K562 (cell line): ENCODE data around the gene PPP1CA. TPM values are rescaled to one million over a fixed set of nuclear protein-coding genes. Genes with fewer than 3 reads are reported as not detected.

ENCODE experiments used
- ATAC-seq: fragments of 200-7000 bp; cut with Tn5 transposase; 3 replicates; pipeline ENCODE4 v1.9.1; 2020; ENCODE audit warnings: moderate library complexity
- BruUV-seq: library from RNA; stranded (reverse); fragments of 400-500 nt; replicated peaks from 2 replicates; lab custom pipeline; 2021; lab: Mats Ljungman, UMichigan
- CTCF ChIA-PET: fragments of 300-600 bp; formaldehyde crosslinking; extraction: SDS; loops from one replicate; lab custom pipeline; 2021; ENCODE audit warnings: low intra/inter-chr PET ratio; lab: Yijun Ruan, JAX
- POLR2A ChIA-PET: fragments of 300-600, 350-650 bp; sonication (Branson Sonifier 250); formaldehyde crosslinking; extraction: SDS; loops from one replicate; lab custom pipeline; 2021; ENCODE audit warnings: antibody characterized with exemption, inconsistent platforms; lab: Yijun Ruan, JAX
- DNase-seq, 4 experiments: peaks; one replicate each; pipeline versions ENCODE4 v3.0.0 to v3.0.0-alpha.2; 2011 to 2018; ENCODE audit warnings: low spot score in 3 of 4, mixed read lengths in 3 of 4; ENCODE audit errors: extremely low read depth in 1 of 4
- FAIRE-seq: peaks from 2 replicates; lab custom pipeline; 2011; peaks lifted over from hg19 to GRCh38; lab: Jason Lieb, UNC
- H2AFZ ChIP-seq: 2 replicates; pipeline ENCODE4 v1.6.0; 2011; ENCODE audit warnings: low read depth, low read length, control low read depth, inconsistent platforms
- H3K27ac ChIP-seq: fragments of 200-600 bp; 3 replicates; pipeline ENCODE4 v1.8.0; 2011; ENCODE audit warnings: low read depth, mild to moderate bottlenecking, control low read depth, inconsistent platforms, low read length, moderate library complexity, mixed read lengths; ENCODE audit errors: extremely low read depth
- H3K27me3 ChIP-seq, 2 experiments: fragments of 300-600 bp in 1 of 2; 2 replicates in 1 of 2; 3 replicates in 1 of 2; pipeline versions ENCODE4 v1.6.0 to v1.8.0; 2011; ENCODE audit warnings: inconsistent platforms in 2 of 2, low read length in 2 of 2, mild to moderate bottlenecking in 1 of 2, mixed read lengths in 1 of 2, moderate library complexity in 1 of 2; ENCODE audit not compliant: control insufficient read depth in 2 of 2, insufficient read depth in 2 of 2
- H3K36me3 ChIP-seq: fragments of 300-600 bp; 3 replicates; pipeline ENCODE4 v1.8.0; 2011; ENCODE audit warnings: mild to moderate bottlenecking, low read length, inconsistent platforms; ENCODE audit not compliant: control insufficient read depth, insufficient read depth
- H3K4me1 ChIP-seq, 2 experiments: fragments of 200-600 bp in 1 of 2; replicated peaks in 1 of 2; 2 replicates in 1 of 2; 3 replicates in 1 of 2; pipeline versions ENCODE4 v1.5.1 to v1.8.0; 2011; ENCODE audit warnings: inconsistent platforms in 2 of 2, low read length in 2 of 2, mild to moderate bottlenecking in 1 of 2, mixed read lengths in 1 of 2, moderate library complexity in 1 of 2; ENCODE audit not compliant: control insufficient read depth in 2 of 2, insufficient read depth in 2 of 2
- H3K4me2 ChIP-seq: 2 replicates; pipeline ENCODE4 v1.6.1; 2011; ENCODE audit warnings: low read length, control low read depth, inconsistent platforms, mixed read lengths; ENCODE audit not compliant: insufficient read depth
- H3K4me3 ChIP-seq: fragments of 200-600 bp; sonication (generic), shearing (Covaris generic); 2 replicates; pipeline ENCODE4 v1.5.1; 2016; ENCODE audit warnings: control low read depth, inconsistent platforms
- H3K79me2 ChIP-seq: fragments of 200-600 bp; 3 replicates; pipeline ENCODE4 v1.8.0; 2011; ENCODE audit warnings: low read length, inconsistent platforms; ENCODE audit not compliant: control insufficient read depth, insufficient read depth
- H3K9ac ChIP-seq, 2 experiments: 2 replicates each; pipeline versions ENCODE4 v1.6.0 to v1.6.1; 2011; ENCODE audit warnings: low read depth in 2 of 2, low read length in 2 of 2, control low read depth in 1 of 2, inconsistent platforms in 1 of 2, mild to moderate bottlenecking in 1 of 2, mixed read lengths in 1 of 2; ENCODE audit not compliant: insufficient read depth in 1 of 2
- H3K9me1 ChIP-seq: one replicate; pipeline ENCODE4 v1.6.0; 2011; ENCODE audit warnings: inconsistent platforms, mild to moderate bottlenecking, low read length, moderate library complexity; ENCODE audit not compliant: control insufficient read depth, insufficient read depth
- H3K9me3 ChIP-seq: replicated peaks from 2 replicates; pipeline ENCODE4 v1.5.1; 2011; ENCODE audit warnings: low read depth, low read length, inconsistent platforms; ENCODE audit not compliant: control insufficient read depth, insufficient read depth
- H4K20me1 ChIP-seq: replicated peaks from 2 replicates; pipeline ENCODE4 v1.6.1; 2011; ENCODE audit warnings: low read length, inconsistent platforms, mixed read lengths; ENCODE audit not compliant: control insufficient read depth, insufficient read depth
- AFF4 ChIP-seq: sonication (generic); formaldehyde crosslinking; IDR thresholded peaks from 2 replicates; pipeline ENCODE4 v1.8.0; 2023; ENCODE audit warnings: mild to moderate bottlenecking, missing genetic modification reagents
- ATF6 ChIP-seq: sonication (generic); formaldehyde crosslinking; IDR thresholded peaks from 2 replicates; pipeline ENCODE4 v1.4.0; 2020; ENCODE audit warnings: mild to moderate bottlenecking, missing genetic modification reagents
- HMG20B ChIP-seq: fragments of 250-450 bp; sonication (Bioruptor Pico); IDR thresholded peaks from 2 replicates; pipeline ENCODE4 v1.5.0; 2021; ENCODE audit warnings: mild to moderate bottlenecking
- RAD51 ChIP-seq: fragments of 450-650 bp; IDR thresholded peaks from 2 replicates; pipeline ENCODE4 v1.7.1; 2016; ENCODE audit warnings: low read depth, mild to moderate bottlenecking, borderline replicate concordance
- RB1 ChIP-seq: fragments of 450-650 bp; IDR thresholded peaks from 2 replicates; pipeline ENCODE4 v1.6.1; 2017; ENCODE audit warnings: low read depth, mild to moderate bottlenecking
- SMAD3 ChIP-seq: fragments of 450-650 bp; formaldehyde crosslinking; conservative IDR thresholded peaks from 2 replicates; pipeline ENCODE4 v1.4.0; 2020; ENCODE audit warnings: mild to moderate bottlenecking
- ZFX ChIP-seq: sonication (generic); formaldehyde crosslinking; IDR thresholded peaks from 2 replicates; pipeline ENCODE4 v1.8.0; 2022; ENCODE audit warnings: mild to moderate bottlenecking, missing genetic modification reagents, moderate library complexity
- ZMIZ1 ChIP-seq, 2 experiments: fragments of 150-350 bp in 1 of 2; IDR thresholded peaks; 2 replicates each; pipeline ENCODE4 v1.6.1; 2012 to 2016; ENCODE audit warnings: low read depth in 2 of 2, low read length in 2 of 2, mild to moderate bottlenecking in 1 of 2, moderate library complexity in 1 of 2
- ZNF766 ChIP-seq: fragments of 200-800 bp; sonication (Bioruptor generic); conservative IDR thresholded peaks from 2 replicates; pipeline ENCODE4 v1.6.1; 2016; ENCODE audit warnings: missing genetic modification characterization, missing compliant biosample characterization
- WGBS: fragments of 100-300 bp; shearing (Covaris generic); methylation state at CpG from one replicate; pipeline ENCODE4 v1.1.6; 2016; ENCODE audit warnings: low coverage, mixed read lengths; ENCODE audit not compliant: insufficient coverage; ENCODE audit errors: missing lambda C conversion rate; 5-methylcytosine and 5-hydroxymethylcytosine counted together
- in situ Hi-C: fragments of 300-500 bp; cut with MboI; formaldehyde crosslinking; loops from 4 replicates; pipeline ENCODE4 v1.15.0; 2018; ENCODE audit warnings: inconsistent platforms, mixed read lengths
- intact Hi-C: fragments of 100-400 bp; cut with micrococcal nuclease; formaldehyde crosslinking; loops from 2 replicates; pipeline ENCODE4 v1.14.2; 2022
- polyA plus RNA-seq, 8 experiments: library from polyadenylated mRNA; depleted of rRNA in 4 of 8; stranded (reverse) in 5 of 8; unstranded in 3 of 8; fragments of >200 nt; fragmentation: Nextera tagmentation in 2 of 8; fragmentation: Illumina TruSeq in 1 of 8; extraction: Ambion mirVana in 2 of 8; extraction: Trizol in 1 of 8; gene quantifications; 2 replicates each; pipeline versions ENCODE4 v1.2.1 to v1.2.3, GENCODE V29; 2011 to 2014; ENCODE audit warnings: inconsistent platforms in 1 of 8, missing spikeins in 1 of 8
- total RNA-seq, 7 experiments: library from RNA; depleted of rRNA in 6 of 7; stranded (reverse); fragments of >200 nt in 6 of 7; fragmentation: Illumina TruSeq in 2 of 7; extraction: Trizol in 2 of 7; gene quantifications; 2 replicates each; pipeline versions ENCODE4 v1.2.1 to v1.2.3, GENCODE V29; 2011 to 2021; ENCODE audit warnings: low replicate concordance in 1 of 7

PPP1CA gene
- total and polyA plus RNA-seq, 9 of the 15 experiments (the other 6 are each of a cell fraction or from before 2014, with no cell fraction given), result 18.2 to 242 (median 188) TPM

- TF ChIP-seq RB1, result peak; percentile 8; the same call in 1 of the 2 replicates
Observed at GRCh38 chr11:67406969-67407687, 5.5 kb upstream of the PPP1CA start (continued).

- H3K4me1 ChIP-seq, result peaks cover 17 to 76% of the 10 kb centered on the region in 2 experiments
- intact Hi-C loops, result no loop called here
- no peak for ATAC-seq
- FAIRE-seq, result no peak
- in situ Hi-C loops, result no loop called here
- WGBS, result 66% methylated on average over 11 of the region's 18 CpGs
- 0 out of 3 replicates have a peak, but pooled peaks cover under 1% of the 10 kb centered on the region for H3K79me2 ChIP-seq
- no peaks in the 10 kb centered on the region for H4K20me1 ChIP-seq
- H3K27me3 ChIP-seq, result no peaks in the 10 kb centered on the region
- H2AFZ ChIP-seq, result no peak overlapping the region
- CTCF ChIA-PET, result no interaction called here
- H3K4me2 ChIP-seq, result no peak overlapping the region
- H3K27ac ChIP-seq, result no peak overlapping the region
- peak overlapping the region in 1 of 2 experiments; percentile 79; a peak in 2 of 4 replicates for H3K9ac ChIP-seq
- POLR2A ChIA-PET, result interaction anchor here (0.6 to 1.2 kb wide), 4 partner anchors 10 to 141 kb away, joined by 3 to 7 read pairs (median 4); no protein-coding TSS in a partner anchor
- H3K36me3 ChIP-seq, result no peaks in the 10 kb centered on the region
- H3K4me3 ChIP-seq, result no peak overlapping the region
- no TSS peak for BruUV-seq
- H3K9me1 ChIP-seq, result no peaks in the 10 kb centered on the region
- H3K9me3 ChIP-seq, result no peaks in the 10 kb centered on the region
- no peak for DNase-seq
- no peak for TF ChIP-seq HMG20B (CRISPR knock-in tag)
- TF ChIP-seq RAD51, result no peak
- no peak for TF ChIP-seq AFF4 (CRISPR knock-in tag)
- TF ChIP-seq ATF6 (CRISPR knock-in tag), result no peak
- TF ChIP-seq SMAD3 (CRISPR knock-in tag), result no peak
- TF ChIP-seq ZFX (CRISPR knock-in tag), result no peak
- no peak for TF ChIP-seq ZMIZ1 (IDR thresholded peaks at IDR 0.05; ENCODE audit: low read depth in 2 of 2, low read length in 2 of 2)
- no peak for TF ChIP-seq ZNF766 (CRISPR knock-in tag)
Observed at GRCh38 chr11:67406420-67406968, 4.8 kb upstream of the PPP1CA start.
